DOHH2 (cell line): Measurements from ENCODE around the gene EEFSEC.

Experiments
- H3F3A ChIP-seq: fragments of 200-600 bp; sonication (generic), shearing (Covaris generic); 2 replicates; pipeline ENCODE4 v1.6.0; 2016; ENCODE audit warnings: antibody characterized with exemption, mild to moderate bottlenecking; ENCODE audit not compliant: control insufficient read depth, insufficient read depth
- H3K27ac ChIP-seq: fragments of 200-600 bp; sonication (generic); 2 replicates; pipeline ENCODE4 v1.5.1; 2014; ENCODE audit warnings: low read depth, mild to moderate bottlenecking, low read length, moderate library complexity
- H3K27me3 ChIP-seq: fragments of 200-600 bp; sonication (generic); 2 replicates; pipeline ENCODE4 v1.6.1; 2014; ENCODE audit warnings: mild to moderate bottlenecking, low read length, mixed read lengths; ENCODE audit not compliant: control insufficient read depth
- H3K36me3 ChIP-seq: fragments of 200-600 bp; sonication (generic); 2 replicates; pipeline ENCODE4 v1.6.1; 2014; ENCODE audit warnings: mild to moderate bottlenecking, low read length, moderate library complexity, mixed read lengths; ENCODE audit not compliant: control insufficient read depth
- H3K4me1 ChIP-seq: fragments of 200-600 bp; sonication (generic); 2 replicates; pipeline ENCODE4 v1.6.1; 2014; ENCODE audit warnings: mild to moderate bottlenecking, low read length, mixed read lengths; ENCODE audit not compliant: control insufficient read depth
- H3K4me2 ChIP-seq: fragments of 200-600 bp; sonication (generic); 2 replicates; pipeline ENCODE4 v1.6.0; 2014; ENCODE audit warnings: mild to moderate bottlenecking, low read length, moderate library complexity
- H3K4me3 ChIP-seq: fragments of 200-600 bp; sonication (generic); 2 replicates; pipeline ENCODE4 v1.5.1; 2014; ENCODE audit warnings: mild to moderate bottlenecking, low read length, mixed read lengths
- H3K79me2 ChIP-seq: fragments of 200-600 bp; sonication (generic); 2 replicates; pipeline ENCODE4 v1.6.1; 2014; ENCODE audit warnings: mild to moderate bottlenecking, low read length, mixed read lengths; ENCODE audit not compliant: control insufficient read depth
- H3K9me2 ChIP-seq: fragments of 200-600 bp; sonication (generic); replicated peaks from 2 replicates; pipeline ENCODE4 v1.6.1; 2014; ENCODE audit warnings: mild to moderate bottlenecking, low read length, mixed read lengths; ENCODE audit not compliant: control insufficient read depth
- H3K9me3 ChIP-seq: fragments of 200-600 bp; sonication (generic); 2 replicates; pipeline ENCODE4 v1.6.1; 2014; ENCODE audit warnings: antibody characterized with exemption, low read length, mixed read lengths; ENCODE audit not compliant: control insufficient read depth, insufficient read depth
- H4K20me1 ChIP-seq: fragments of 200-600 bp; sonication (generic); 2 replicates; pipeline ENCODE4 v1.6.0; 2014; ENCODE audit warnings: low read depth, mild to moderate bottlenecking, antibody characterized with exemption, low read length, moderate library complexity; ENCODE audit not compliant: control insufficient read depth, insufficient read depth
- CTCF ChIP-seq: fragments of 200-600 bp; sonication (generic); IDR thresholded peaks from one replicate; pipeline ENCODE4 v1.5.1; 2014; ENCODE audit warnings: antibody characterized with exemption, mild to moderate bottlenecking, low read depth, low read length; ENCODE audit not compliant: poor library complexity, severe bottlenecking
- EZH2phosphoT487 ChIP-seq: fragments of 200-600 bp; sonication (generic); IDR thresholded peaks from 2 replicates; pipeline ENCODE4 v1.6.1; 2017; ENCODE audit warnings: borderline replicate concordance, mild to moderate bottlenecking, antibody characterized with exemption, low read length, moderate library complexity, mixed read lengths

EEFSEC gene

GRCh38 chr3:128422762-128423524 is 269.7 kb downstream of the EEFSEC start:
- H3K4me2 ChIP-seq: no peak overlapping the region
- no peaks in the 10 kb centered on the region; the same call in 1 of the 2 replicates for H3K27me3 ChIP-seq
- TF ChIP-seq CTCF (no peak), EZH2phosphoT487 (no peak)
- no peaks in the 10 kb centered on the region for H3K9me2 ChIP-seq
- no peaks in the 10 kb centered on the region for H3F3A ChIP-seq
- 0 out of 2 replicates have a peak, but pooled peaks cover 2% of the 10 kb centered on the region for H4K20me1 ChIP-seq
- H3K4me3 ChIP-seq: no peak overlapping the region
- H3K27ac ChIP-seq: no peak overlapping the region
- no peaks in the 10 kb centered on the region for H3K9me3 ChIP-seq
- no peaks in the 10 kb centered on the region for H3K79me2 ChIP-seq
- peaks cover 4% of the 10 kb centered on the region; the same call in 1 of the 2 replicates for H3K4me1 ChIP-seq
- no peaks in the 10 kb centered on the region for H3K36me3 ChIP-seq

- H3K27me3 ChIP-seq: no peaks in the 10 kb centered on the region; the same call in 1 of the 2 replicates
- H3K4me3 ChIP-seq: no peak overlapping the region
- H3K9me3 ChIP-seq: no peaks in the 10 kb centered on the region
- no peaks in the 10 kb centered on the region for H3K9me2 ChIP-seq
- H4K20me1 ChIP-seq: 0 out of 2 replicates have a peak, but pooled peaks cover 2% of the 10 kb centered on the region
- TF ChIP-seq EZH2phosphoT487: no peak
- TF ChIP-seq CTCF: no peak
- no peak overlapping the region for H3K27ac ChIP-seq
- no peaks in the 10 kb centered on the region for H3K36me3 ChIP-seq
- H3F3A ChIP-seq: no peaks in the 10 kb centered on the region
- H3K4me1 ChIP-seq: peaks cover 4% of the 10 kb centered on the region; the same call in 1 of the 2 replicates
- H3K4me2 ChIP-seq: no peak overlapping the region
- H3K79me2 ChIP-seq: no peaks in the 10 kb centered on the region
Measured at GRCh38 chr3:128423525-128424147, 270.4 kb downstream of the EEFSEC start.

- no peak overlapping the region for H3K27ac ChIP-seq
- H3K4me2 ChIP-seq: no peak overlapping the region
- no peaks in the 10 kb centered on the region; the same call in 1 of the 2 replicates for H3K27me3 ChIP-seq
- H3K79me2 ChIP-seq: no peaks in the 10 kb centered on the region
- H3K4me3 ChIP-seq: no peak overlapping the region
- H3K4me1 ChIP-seq: peaks cover 4% of the 10 kb centered on the region; the same call in 1 of the 2 replicates
- H3K9me3 ChIP-seq: no peaks in the 10 kb centered on the region
- TF ChIP-seq CTCF: no peak
- TF ChIP-seq EZH2phosphoT487: no peak
- no peaks in the 10 kb centered on the region for H4K20me1 ChIP-seq
- no peaks in the 10 kb centered on the region for H3K9me2 ChIP-seq
- no peaks in the 10 kb centered on the region for H3K36me3 ChIP-seq
- H3F3A ChIP-seq: no peaks in the 10 kb centered on the region
Measured at GRCh38 chr3:128424508-128425069, 271.3 kb downstream of the EEFSEC start.
